ENCODE data around the gene EPAS1.

DNA sequence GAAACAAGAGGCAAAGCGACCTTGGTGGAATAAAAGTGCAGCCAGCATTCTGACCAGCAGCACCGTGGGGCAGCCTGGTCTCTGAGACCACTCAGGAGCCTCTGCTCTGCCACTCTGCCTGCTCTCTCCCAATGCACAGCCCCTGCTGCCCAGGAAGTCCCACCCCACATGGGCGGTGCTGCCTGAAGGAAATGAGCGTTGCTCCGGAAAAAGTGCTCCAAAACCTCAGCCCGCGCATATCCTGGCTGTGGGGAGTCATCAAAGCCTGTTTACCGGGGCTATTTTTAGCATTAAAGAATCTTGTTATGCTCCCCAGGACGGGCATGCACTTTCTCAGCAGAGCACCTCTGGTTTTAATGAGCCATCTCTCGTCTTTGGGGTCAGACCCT, 54.5 kb downstream of the EPAS1 start:
- TF ChIP-seq EZH2 (IDR thresholded peaks at IDR 0.05; ENCODE audit: insufficient read depth, poor library complexity, severe bottlenecking), result no peak
- TF ChIP-seq EZH2phosphoT487 (IDR thresholded peaks at IDR 0.05; ENCODE audit: insufficient read depth, low read depth), result no peak
